Measurements from ENCODE around the gene MBOAT2. TPM values are rescaled to one million over a fixed set of nuclear protein-coding genes. Genes with fewer than 3 reads are reported as not detected.

Gene MBOAT2
- total RNA-seq, 2 donors from 2014 or later = 6.7 to 13.5 TPM

DNA sequence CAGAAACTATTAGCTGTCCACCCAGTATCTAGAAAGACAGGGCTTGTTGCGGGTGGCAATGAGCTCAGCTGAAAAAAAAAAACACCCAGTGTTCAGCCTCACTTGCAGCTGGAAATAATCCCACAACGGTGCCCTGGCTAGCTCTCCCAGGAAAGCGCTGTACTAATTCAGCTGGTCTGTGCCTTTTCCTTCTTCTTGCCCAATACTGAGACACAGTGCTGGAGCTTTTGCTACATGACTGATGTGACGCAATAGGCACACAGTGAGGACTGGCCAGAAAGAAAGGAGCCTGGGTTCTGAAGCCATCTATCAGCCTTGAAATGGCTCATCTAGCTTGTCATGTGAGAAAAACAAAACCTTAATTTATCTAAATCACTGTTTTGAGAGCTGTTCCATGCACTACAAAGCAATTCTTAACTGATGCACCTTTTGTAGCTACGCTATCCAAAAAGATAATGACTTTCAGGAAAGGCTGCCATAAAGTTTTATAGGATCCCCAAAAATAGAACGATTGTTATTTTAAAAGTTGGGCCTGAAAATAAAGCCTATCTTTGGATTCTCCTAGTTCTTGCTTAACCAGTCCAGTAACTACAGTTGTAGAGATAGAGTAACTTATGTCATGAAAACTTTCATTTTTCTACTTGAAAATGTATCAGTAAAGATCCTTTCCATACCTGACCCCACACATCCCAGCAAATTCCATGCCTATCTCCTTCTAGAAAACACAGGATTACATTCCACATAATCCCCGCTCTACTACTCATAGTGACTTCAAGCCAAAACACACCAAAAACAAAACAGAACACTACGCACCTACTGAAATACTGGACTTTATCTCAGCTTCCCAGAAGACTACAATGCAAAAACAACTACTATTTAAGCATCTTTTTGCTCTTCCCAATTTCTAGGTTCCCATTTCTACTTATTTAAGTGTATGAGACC, 181.9 kb downstream of the MBOAT2 start:
- peak; percentile 94 for ATAC-seq
- WGBS, 2 donors = 36 to 40% methylated on average over 8 of the region's 8 CpGs
- intact Hi-C loops (cut with DNase I) = no loop called here
- Histone ChIP-seq H3K27ac (peak overlapping the region in 3 of 4 donors; percentile 1 to 89 (median 70)), H3K4me1 (peaks cover 20% of the 10 kb centered on the region), H3K36me3 (replicated peaks in 1 of 2; ENCODE audit: insufficient read depth in 1 of 2, low read depth in 2 of 2) (peaks cover 0 to 4% of the 10 kb centered on the region in 2 donors), H3K9me3 (no peaks in the 10 kb centered on the region), H3K27me3 (no peaks in the 10 kb centered on the region), H3K4me3 (peak overlapping the region in 1 of 2 donors; percentile 5)
- TF ChIP-seq, protein P1, sequence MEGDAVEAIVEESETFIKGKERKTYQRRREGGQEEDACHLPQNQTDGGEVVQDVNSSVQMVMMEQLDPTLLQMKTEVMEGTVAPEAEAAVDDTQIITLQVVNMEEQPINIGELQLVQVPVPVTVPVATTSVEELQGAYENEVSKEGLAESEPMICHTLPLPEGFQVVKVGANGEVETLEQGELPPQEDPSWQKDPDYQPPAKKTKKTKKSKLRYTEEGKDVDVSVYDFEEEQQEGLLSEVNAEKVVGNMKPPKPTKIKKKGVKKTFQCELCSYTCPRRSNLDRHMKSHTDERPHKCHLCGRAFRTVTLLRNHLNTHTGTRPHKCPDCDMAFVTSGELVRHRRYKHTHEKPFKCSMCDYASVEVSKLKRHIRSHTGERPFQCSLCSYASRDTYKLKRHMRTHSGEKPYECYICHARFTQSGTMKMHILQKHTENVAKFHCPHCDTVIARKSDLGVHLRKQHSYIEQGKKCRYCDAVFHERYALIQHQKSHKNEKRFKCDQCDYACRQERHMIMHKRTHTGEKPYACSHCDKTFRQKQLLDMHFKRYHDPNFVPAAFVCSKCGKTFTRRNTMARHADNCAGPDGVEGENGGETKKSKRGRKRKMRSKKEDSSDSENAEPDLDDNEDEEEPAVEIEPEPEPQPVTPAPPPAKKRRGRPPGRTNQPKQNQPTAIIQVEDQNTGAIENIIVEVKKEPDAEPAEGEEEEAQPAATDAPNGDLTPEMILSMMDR (IDR thresholded peaks at IDR 0.05) = no peak
- peak in 2 of 3 donors; percentile 7 to 27 for TF ChIP-seq POLR2A (IDR thresholded peaks at IDR 0.05)
- peak; percentile 81 to 91 (median 84) for DNase-seq

DNA sequence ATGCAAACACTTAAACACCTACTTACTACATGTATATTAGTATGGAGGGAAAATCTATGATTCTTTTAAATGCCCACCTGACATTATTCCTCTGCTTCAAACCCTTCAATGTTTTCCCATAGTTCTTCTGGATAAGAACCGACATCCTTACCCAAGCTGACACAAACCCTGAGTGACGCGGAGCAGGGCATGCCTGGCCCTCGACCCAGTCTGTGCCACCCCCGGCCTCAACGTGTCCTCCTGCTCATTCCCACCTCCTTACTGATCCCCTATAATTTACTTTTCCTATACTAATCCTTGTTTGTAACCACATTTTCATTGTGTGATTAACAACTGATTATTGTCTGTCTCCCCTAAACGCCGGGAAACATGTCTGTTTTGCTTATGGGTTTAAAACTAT, 183.5 kb downstream of the MBOAT2 start:
- no peak overlapping the region for H3K27ac ChIP-seq
- DNase-seq (no peak), ATAC-seq (no peak)
- TF ChIP-seq, protein P1 (IDR thresholded peaks at IDR 0.05) = no peak
- TF ChIP-seq POLR2A (IDR thresholded peaks at IDR 0.05) = no peak
- peaks cover 20% of the 10 kb centered on the region for H3K4me1 ChIP-seq
- intact Hi-C loops (cut with DNase I) = no loop called here
- H3K9me3 ChIP-seq = no peaks in the 10 kb centered on the region
- H3K36me3 ChIP-seq (replicated peaks in 1 of 2; ENCODE audit: insufficient read depth in 1 of 2, low read depth in 2 of 2) = peaks cover 0 to 4% of the 10 kb centered on the region in 2 donors
- H3K4me3 ChIP-seq = no peak overlapping the region
- H3K27me3 ChIP-seq = no peaks in the 10 kb centered on the region
- 90 to 96% methylated on average over 8 of the region's 8 CpGs for WGBS, 2 donors

DNA sequence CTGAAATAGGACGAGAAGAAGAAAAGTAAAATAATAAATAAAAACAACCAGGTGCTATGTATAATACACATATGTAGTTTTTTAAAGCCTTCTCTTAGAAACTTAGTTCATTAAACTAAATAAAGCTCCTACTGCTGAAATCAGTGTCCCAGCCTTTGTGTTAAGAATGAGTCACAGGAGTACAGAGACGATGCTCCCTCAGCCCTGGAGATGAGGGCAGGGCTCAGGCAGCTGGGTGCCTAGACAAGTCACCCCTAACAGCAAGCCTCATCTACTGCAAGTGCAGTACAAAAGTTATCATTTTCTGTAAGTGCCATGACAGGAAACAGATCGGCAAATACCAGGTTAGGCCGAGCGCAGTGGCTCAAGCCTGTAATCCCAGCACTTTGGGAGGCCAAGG, 184.3 kb downstream of the MBOAT2 start:
- WGBS, 2 donors = 83 to 88% methylated on average over 5 of the region's 5 CpGs
- Histone ChIP-seq H3K4me1 (peaks cover 20% of the 10 kb centered on the region), H3K4me3 (no peak overlapping the region), H3K27ac (no peak overlapping the region), H3K9me3 (no peaks in the 10 kb centered on the region), H3K36me3 (replicated peaks in 1 of 2; ENCODE audit: insufficient read depth in 1 of 2, low read depth in 2 of 2) (peaks cover 0 to 6% of the 10 kb centered on the region in 2 donors), H3K27me3 (no peaks in the 10 kb centered on the region)
- intact Hi-C loops (cut with DNase I) = no loop called here
- DNase-seq = no peak
- TF ChIP-seq POLR2A (IDR thresholded peaks at IDR 0.05) = no peak
- TF ChIP-seq, protein P1 (IDR thresholded peaks at IDR 0.05) = no peak
- no peak for ATAC-seq

DNA sequence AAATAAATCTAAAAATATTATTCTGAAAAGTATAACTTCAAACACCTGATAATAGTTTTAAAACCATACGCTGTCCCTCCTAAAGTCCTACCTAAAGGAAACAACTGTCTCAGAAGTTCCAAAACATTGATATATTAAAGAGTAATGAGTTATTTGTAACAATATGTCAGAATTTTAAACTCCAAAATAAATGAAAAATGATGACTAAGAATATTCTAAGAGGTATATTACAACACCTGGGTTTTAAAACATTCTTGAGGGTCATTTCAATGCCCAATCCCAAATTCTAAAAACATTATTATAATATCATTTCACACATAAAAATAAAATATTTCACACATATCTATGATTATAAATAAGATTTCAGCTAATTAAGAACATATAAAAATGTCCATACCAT, 186.3 kb downstream of the MBOAT2 start:
- DNase-seq (no peak), ATAC-seq (no peak)
- H3K9me3 ChIP-seq = no peaks in the 10 kb centered on the region
- peaks cover 11% of the 10 kb centered on the region for H3K4me1 ChIP-seq
- no peaks in the 10 kb centered on the region for H3K27me3 ChIP-seq
- peaks cover 0 to 6% of the 10 kb centered on the region in 2 donors for H3K36me3 ChIP-seq (replicated peaks in 1 of 2; ENCODE audit: insufficient read depth in 1 of 2, low read depth in 2 of 2)
- no peak overlapping the region for H3K27ac ChIP-seq
- WGBS, 2 donors = 97 to 100% methylated on average over 1 of the region's 1 CpG
- intact Hi-C loops (cut with DNase I) = no loop called here
- no peak overlapping the region for H3K4me3 ChIP-seq
- TF ChIP-seq POLR2A (IDR thresholded peaks at IDR 0.05) = no peak
- TF ChIP-seq, protein P1 (IDR thresholded peaks at IDR 0.05) = no peak

Data from body of pancreas (tissue), 4 donors.